SU-DHL-6 (cell line): ENCODE results near the gene PLA2G4A.

Experiments
- H2AFZ ChIP-seq: fragments of 200-600 bp; sonication (generic); 2 replicates; pipeline ENCODE4 v1.6.1; 2014; ENCODE audit warnings: low read depth, mild to moderate bottlenecking, moderate library complexity, mixed read lengths, antibody characterized with exemption, low read length; ENCODE audit not compliant: severe bottlenecking
- H3F3A ChIP-seq: fragments of 200-600 bp; shearing (Covaris generic); 2 replicates; pipeline ENCODE4 v1.6.0; 2016; ENCODE audit warnings: antibody characterized with exemption, mild to moderate bottlenecking; ENCODE audit not compliant: insufficient read depth
- H3K27ac ChIP-seq: fragments of 200-600 bp; sonication (generic); 2 replicates; pipeline ENCODE4 v1.5.1; 2016; ENCODE audit warnings: low read depth, mild to moderate bottlenecking, low read length, moderate library complexity, mixed read lengths
- H3K27me3 ChIP-seq: fragments of 200-600 bp; sonication (generic), shearing (Covaris generic); 2 replicates; pipeline ENCODE4 v1.6.0; 2014; ENCODE audit warnings: mild to moderate bottlenecking, low read length
- H3K36me3 ChIP-seq: fragments of 200-600 bp; sonication (generic); 2 replicates; pipeline ENCODE4 v1.6.1; 2014; ENCODE audit warnings: mild to moderate bottlenecking, low read length, mixed read lengths
- H3K4me2 ChIP-seq: fragments of 300-600, 200-600 bp; shearing (Covaris generic), sonication (generic); 2 replicates; pipeline ENCODE4 v1.6.0; 2014; ENCODE audit warnings: low read length, low read depth, mild to moderate bottlenecking; ENCODE audit not compliant: poor library complexity, severe bottlenecking
- H3K4me3 ChIP-seq: fragments of 200-600 bp; sonication (generic); 2 replicates; pipeline ENCODE4 v1.5.1; 2014; ENCODE audit warnings: antibody characterized with exemption, low read length, mild to moderate bottlenecking, mixed read lengths; ENCODE audit not compliant: insufficient read depth, poor library complexity, severe bottlenecking
- H3K79me2 ChIP-seq: fragments of 200-600 bp; sonication (generic); 2 replicates; pipeline ENCODE4 v1.6.1; 2014; ENCODE audit warnings: mild to moderate bottlenecking, low read length, moderate library complexity; ENCODE audit not compliant: insufficient read depth
- H3K9ac ChIP-seq: fragments of 200-600 bp; sonication (generic); 2 replicates; pipeline ENCODE4 v1.7.0; 2014; ENCODE audit warnings: mild to moderate bottlenecking, low read length
- H3K9me2 ChIP-seq: fragments of 200-600 bp; sonication (generic); replicated peaks from 2 replicates; pipeline ENCODE4 v1.6.1; 2014; ENCODE audit warnings: low read length; ENCODE audit not compliant: insufficient read depth
- H3K9me3 ChIP-seq: fragments of 200-600 bp; sonication (generic); 2 replicates; pipeline ENCODE4 v1.6.1; 2014; ENCODE audit warnings: low read length, mixed read lengths; ENCODE audit not compliant: insufficient read depth
- H4K20me1 ChIP-seq: fragments of 200-600 bp; sonication (generic); 2 replicates; pipeline ENCODE4 v1.6.1; 2014; ENCODE audit warnings: low read depth, mild to moderate bottlenecking, antibody characterized with exemption, low read length, moderate library complexity, mixed read lengths
- CTCF ChIP-seq: fragments of 200-600 bp; sonication (generic); IDR thresholded peaks from one replicate; pipeline ENCODE4 v1.5.1; 2017; ENCODE audit warnings: antibody characterized with exemption, mild to moderate bottlenecking, low read length, moderate library complexity; ENCODE audit not compliant: insufficient read depth, poor library complexity, severe bottlenecking
- EZH2phosphoT487 ChIP-seq: fragments of 200-600 bp; sonication (generic), shearing (Covaris generic); conservative IDR thresholded peaks from 2 replicates; pipeline ENCODE4 v1.6.1; 2018; ENCODE audit warnings: mild to moderate bottlenecking, antibody characterized with exemption, low read length, moderate library complexity, mixed read lengths

Gene PLA2G4A

GRCh38 chr1:186943891-186944686, 115.3 kb downstream of the PLA2G4A start:
- H3K4me3 ChIP-seq: no peak overlapping the region
- H3K27me3 ChIP-seq: no peaks in the 10 kb centered on the region
- no peaks in the 10 kb centered on the region for H3K79me2 ChIP-seq
- no peaks in the 10 kb centered on the region for H3K9me3 ChIP-seq
- no peak overlapping the region for H3K9ac ChIP-seq
- no peaks in the 10 kb centered on the region for H3F3A ChIP-seq
- TF ChIP-seq EZH2phosphoT487 (no peak), CTCF (no peak)
- no peak overlapping the region for H3K4me2 ChIP-seq
- no peaks in the 10 kb centered on the region for H3K36me3 ChIP-seq
- H3K27ac ChIP-seq: no peak overlapping the region
- no peaks in the 10 kb centered on the region for H3K9me2 ChIP-seq
- no peaks in the 10 kb centered on the region for H4K20me1 ChIP-seq
- no peak overlapping the region for H2AFZ ChIP-seq

GRCh38 chr1:186945146-186945545, 116.4 kb downstream of the PLA2G4A start:
- no peaks in the 10 kb centered on the region for H3K36me3 ChIP-seq
- H4K20me1 ChIP-seq: no peaks in the 10 kb centered on the region
- H3K9me2 ChIP-seq: no peaks in the 10 kb centered on the region
- TF ChIP-seq EZH2phosphoT487 (no peak), CTCF (no peak)
- no peak overlapping the region for H3K27ac ChIP-seq
- H3K27me3 ChIP-seq: no peaks in the 10 kb centered on the region
- H3K79me2 ChIP-seq: no peaks in the 10 kb centered on the region
- no peak overlapping the region for H3K9ac ChIP-seq
- H3K9me3 ChIP-seq: no peaks in the 10 kb centered on the region
- no peak overlapping the region for H3K4me3 ChIP-seq
- H3K4me2 ChIP-seq: no peak overlapping the region
- no peak overlapping the region for H2AFZ ChIP-seq
- H3F3A ChIP-seq: no peaks in the 10 kb centered on the region

- no peak overlapping the region for H3K4me2 ChIP-seq
- H3K4me3 ChIP-seq: no peak overlapping the region
- H3K9me2 ChIP-seq: no peaks in the 10 kb centered on the region
- no peak overlapping the region for H2AFZ ChIP-seq
- TF ChIP-seq CTCF: no peak
- no peak for TF ChIP-seq EZH2phosphoT487
- H3K27ac ChIP-seq: no peak overlapping the region
- no peaks in the 10 kb centered on the region for H3K27me3 ChIP-seq
- H3K9me3 ChIP-seq: no peaks in the 10 kb centered on the region
- no peaks in the 10 kb centered on the region for H3K36me3 ChIP-seq
- no peaks in the 10 kb centered on the region for H3K79me2 ChIP-seq
- H3K9ac ChIP-seq: no peak overlapping the region
- no peaks in the 10 kb centered on the region for H4K20me1 ChIP-seq
- H3F3A ChIP-seq: no peaks in the 10 kb centered on the region
Observed at GRCh38 chr1:186948535-186948934, 119.8 kb downstream of the PLA2G4A start.
